Amniotic stem cell (primary cell): ENCODE results near the gene HERC3.
"Not testable (repeated sequence)": the region's sequence is repeated elsewhere in the genome, so short reads cannot be mapped to it uniquely, and the experiment has no call there.

Experiments
- DNase-seq: peaks from one replicate; lab custom pipeline; 2025; lab: John Stamatoyannopoulos, UW

The HERC3 gene

DNA sequence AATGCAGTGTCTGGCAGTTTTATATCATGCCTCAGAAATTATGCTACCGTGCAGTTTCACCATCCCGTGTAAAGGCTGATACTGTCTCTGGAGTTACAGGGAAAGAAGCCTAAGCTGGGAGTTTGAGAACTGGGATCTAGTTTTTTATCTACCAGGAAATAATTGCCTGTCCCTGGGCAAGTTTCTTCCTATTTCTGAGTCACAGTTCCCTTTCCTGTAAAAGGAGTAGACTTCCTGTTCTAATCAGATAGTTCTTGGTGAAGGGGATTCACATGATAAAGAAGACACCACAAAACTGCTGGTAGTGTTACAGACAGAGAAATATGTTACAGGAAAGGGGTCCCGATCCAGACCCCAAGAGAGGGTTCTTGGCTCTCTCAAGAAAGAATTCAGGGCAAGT is 17.1 kb downstream of the HERC3 start:
- DNase-seq, result no peak

DNA sequence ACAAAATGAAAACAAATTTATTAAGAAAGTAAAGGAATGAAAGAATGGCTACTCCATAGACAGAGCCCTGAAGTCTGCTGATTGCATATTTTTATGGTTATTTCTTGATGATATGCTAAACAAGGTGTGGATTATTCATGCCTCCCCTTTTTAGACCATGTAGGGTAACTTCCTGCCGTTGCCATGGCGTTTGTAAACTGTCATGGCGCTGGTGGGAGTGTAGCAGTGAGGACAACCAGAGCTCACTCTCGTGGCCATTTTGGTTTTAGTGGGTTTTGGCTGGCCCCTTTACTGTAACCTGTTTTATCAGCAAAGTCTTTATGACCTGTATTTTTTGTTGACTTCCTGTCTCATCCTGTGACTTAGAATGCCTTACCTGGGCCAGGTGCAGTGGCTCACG is 17.5 kb downstream of the HERC3 start:
- not testable (repeated sequence) for DNase-seq

DNA sequence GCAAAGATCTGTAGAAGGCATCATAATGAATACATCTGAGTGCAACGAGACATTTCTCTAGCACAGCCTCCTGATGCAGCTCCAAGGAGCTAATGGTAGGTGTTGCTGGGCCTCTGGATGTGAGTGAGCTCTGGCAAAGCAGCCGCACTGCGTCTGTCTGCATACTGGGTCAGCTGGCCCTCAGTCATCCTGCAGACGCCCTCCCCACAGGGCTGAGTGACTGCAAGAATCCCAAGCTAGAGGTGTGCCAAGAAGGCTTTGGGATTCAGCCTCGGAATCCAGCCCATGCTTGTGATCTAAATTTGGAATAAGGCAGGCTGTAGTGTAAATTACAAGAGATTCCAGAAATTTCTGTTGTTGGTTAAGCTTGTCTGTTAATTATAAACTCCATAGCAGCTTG is 18.5 kb downstream of the HERC3 start:
- DNase-seq, result no peak

DNA sequence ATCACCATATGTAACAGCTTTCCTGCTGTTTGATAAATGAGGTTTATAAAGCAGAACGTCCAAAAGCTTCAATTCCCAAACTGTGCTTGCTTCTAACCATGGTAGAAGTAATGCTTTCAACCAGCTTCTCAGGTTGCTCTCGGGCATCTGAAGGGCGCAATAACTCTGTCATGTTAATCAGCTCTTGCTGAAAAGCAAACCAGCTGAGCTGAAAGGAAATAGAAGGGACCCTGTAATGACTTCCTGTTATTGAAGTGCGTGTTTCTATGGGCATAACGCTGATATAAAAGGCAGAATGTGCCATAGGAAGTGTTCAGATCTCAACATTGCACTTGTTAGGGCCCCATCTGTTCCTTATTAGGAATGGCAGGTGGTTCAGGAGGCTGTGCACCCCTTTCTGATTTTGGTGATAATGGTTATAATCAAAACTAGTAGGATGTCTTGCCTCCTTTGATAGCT is 21.2 kb downstream of the HERC3 start:
- no peak for DNase-seq

GRCh38 chr4:88614058-88614457 is 21.8 kb downstream of the HERC3 start:
- no peak for DNase-seq

GRCh38 chr4:88616275-88617150 is 24.2 kb downstream of the HERC3 start:
- DNase-seq, result peak; percentile 52

DNA sequence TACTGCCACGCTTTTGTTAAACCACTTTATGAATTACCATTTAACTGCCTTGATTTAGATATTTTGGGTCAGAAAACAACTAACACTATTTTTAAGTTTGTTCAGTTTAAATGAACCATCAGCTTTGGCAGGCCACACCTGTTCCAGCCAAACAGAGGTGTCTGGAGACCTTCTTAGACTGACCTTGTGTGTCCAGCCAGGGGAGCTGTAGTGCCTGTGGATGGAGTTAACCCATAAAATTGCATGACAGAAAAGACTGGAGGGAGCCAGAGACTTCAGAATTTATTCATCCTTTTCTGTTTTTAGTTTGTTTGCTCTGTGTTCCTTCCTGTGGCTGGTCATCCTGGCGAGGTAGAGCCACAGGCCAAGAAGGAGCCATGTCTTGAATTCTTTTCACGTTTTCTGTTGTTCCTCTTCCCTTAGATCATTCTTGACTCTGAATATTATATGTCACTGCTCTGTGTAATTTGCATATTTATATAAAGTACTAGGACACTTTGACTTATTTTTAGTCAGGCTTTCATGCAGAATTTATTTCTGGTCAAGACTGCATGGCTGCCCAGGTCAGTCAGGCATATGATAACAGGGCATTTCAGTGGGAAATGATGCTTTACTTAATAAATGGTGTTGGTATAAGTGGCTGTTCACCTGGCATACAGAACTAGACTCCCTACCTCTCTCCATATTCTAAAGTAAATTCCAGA is 26.7 kb downstream of the HERC3 start:
- DNase-seq, result no peak

DNA sequence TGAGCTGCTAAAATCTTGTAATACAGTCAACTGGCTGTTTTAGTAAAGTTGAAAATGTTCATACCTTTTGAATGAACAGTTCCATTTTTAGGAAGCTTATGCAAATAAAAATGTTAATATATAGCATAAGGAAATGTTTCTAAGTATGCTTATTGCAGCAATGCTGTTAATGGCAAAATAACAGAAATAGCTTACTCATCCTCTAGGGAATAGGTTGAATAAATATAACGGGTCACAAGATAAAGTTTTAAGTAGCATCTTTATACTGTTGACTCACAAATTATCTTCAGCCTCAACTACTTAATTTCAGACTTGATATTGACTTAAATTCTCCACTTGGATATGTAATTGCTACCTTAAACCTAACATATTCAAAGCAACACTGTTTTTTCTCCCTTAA is 27.7 kb downstream of the HERC3 start:
- no peak for DNase-seq

GRCh38 chr4:88621763-88622327 is 29.6 kb downstream of the HERC3 start:
- DNase-seq, result no peak

- DNase-seq, result peak; percentile 80
Observed at GRCh38 chr4:88623097-88623496, 30.8 kb downstream of the HERC3 start.

DNA sequence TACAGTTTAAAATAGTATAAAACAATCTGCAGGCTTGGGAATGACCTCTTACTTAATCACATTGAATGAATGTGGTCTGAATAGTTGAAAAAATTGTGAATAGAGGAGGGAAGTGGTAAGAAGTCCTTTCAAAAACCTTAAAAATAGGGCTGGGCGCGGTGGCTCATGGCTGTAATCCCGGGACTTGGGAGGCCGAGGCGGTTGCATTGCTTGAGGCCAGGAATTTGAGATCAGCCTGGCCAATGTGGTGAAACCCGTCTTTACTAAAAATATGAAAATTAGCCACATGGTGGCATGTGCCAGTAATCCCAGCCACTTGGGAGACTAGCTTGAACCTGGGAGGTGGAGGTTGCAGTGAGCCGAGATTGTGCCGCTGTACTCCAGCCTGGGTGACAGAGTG is 36.5 kb downstream of the HERC3 start:
- no peak for DNase-seq

- no peak for DNase-seq
Observed at GRCh38 chr4:88629826-88630225, 37.5 kb downstream of the HERC3 start.

DNA sequence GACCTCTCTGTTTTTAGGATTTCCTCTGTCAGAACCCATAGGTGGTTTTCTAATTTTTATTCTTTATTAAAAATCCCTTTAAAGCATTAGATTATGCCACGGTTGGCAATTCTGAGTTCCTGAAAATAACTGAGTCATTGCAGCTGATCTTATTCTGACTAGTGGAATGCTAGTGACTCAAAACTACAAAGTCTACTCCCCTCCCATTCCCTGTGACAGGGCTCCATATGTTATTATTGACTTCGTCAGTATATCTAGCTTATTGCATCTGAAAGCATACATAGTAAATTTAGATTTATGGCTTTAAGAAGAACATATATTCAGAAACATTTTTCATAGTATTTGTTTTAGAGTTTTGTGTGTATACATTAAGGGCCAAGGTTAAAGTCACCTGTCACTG is 38.5 kb downstream of the HERC3 start:
- peak; percentile 18 for DNase-seq

DNA sequence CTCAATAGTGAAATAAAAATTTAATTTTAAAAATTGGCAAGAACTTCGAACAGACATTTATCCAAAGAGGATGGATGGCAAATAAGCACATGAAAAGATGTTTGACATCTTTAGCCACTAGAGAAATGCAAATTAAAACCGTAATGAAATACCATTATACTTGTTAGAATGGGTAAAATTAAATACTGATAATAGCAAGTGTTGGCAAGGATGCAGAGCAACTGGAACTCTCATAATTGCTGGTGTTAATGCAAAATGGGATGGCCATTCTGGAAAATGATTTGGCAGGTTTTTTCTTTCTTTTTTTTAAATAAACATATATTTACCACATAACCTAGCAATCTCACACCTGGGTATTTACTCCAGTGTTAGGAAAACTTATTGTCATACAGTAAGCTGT is 51.7 kb downstream of the HERC3 start:
- no peak for DNase-seq

DNA sequence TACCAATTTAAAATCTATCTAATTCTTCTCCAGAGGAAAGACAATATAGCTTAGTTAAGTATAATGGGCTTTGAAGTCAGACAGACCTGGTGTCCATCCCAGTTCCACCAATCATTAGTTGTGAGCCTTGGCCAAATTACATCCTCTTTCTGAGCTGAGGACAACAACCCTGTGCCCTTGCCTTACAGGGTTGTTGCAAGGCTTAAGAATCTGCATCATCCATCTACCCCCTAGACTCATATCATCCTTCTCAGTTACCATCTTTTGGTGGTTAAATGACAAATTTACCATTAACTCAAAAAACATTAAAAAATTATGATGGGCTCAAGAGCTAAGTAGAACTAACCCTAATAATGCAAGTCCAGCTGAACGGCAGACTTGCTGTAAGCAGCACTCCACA is 53.7 kb downstream of the HERC3 start:
- no peak for DNase-seq

DNA sequence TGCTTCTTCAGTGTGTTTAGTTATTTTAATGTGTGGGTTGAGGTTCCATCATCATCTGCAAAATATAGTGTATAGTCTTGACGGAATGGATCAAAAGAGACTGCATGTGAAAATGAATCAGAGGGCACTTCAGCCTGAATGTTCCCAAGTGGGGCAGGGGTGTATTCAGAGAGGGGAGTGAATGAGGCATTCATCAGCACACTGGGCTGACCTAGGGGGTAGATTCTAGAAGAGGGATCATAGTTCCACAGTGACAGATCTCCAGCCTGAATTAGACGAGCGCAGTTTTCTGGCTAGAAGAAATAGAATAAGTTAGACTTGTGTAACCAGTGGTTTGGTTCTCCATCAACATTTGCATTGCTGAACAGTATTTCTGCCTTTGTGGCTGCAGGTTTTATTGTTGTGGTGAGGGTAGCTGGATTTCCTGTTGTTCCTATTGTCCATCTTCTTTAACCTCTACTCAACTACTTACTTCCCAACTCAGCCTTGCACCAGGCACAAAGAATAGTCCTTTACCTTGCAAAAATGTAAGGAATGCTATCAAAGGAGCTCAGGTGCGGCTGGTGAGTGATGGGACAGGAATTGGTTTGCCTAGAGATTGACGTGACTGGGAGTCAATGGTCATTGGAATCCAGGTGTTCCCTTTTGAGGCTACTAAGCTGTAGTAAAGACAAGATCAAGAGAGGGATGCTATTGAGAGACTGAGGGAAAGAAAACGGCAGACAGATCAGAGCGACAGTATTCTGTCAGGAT is 54.4 kb downstream of the HERC3 start:
- no peak for DNase-seq

- no peak for DNase-seq
Observed at GRCh38 chr4:88649716-88650115, 57.4 kb downstream of the HERC3 start.

DNA sequence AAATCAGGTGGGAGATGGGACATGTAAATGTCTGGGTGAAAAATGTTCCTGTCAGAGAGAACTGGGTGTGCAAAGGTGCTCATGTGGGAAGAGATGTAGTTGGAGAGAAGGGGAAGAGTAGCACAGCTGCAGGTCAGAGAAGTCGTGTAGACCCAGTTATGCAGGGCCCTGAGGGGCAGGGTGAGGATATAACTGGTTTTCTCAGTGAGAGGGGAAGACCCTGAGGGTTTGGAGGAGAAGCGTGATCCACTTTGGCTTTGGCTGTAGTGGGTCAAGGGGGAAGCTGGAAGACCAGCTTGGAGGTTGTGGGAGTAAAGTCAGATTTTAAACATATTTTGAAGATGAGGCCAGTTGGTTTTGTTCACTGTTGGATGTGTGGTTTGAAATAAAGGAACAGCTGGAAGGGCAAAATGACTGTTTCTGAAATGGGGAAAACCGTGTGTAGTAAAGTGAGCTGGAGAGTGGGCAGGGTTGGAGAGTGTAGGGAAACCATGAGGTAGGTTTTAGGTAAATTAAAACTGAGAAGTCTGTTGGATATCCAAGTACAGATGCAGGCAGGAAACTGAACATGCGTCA is 61.2 kb downstream of the HERC3 start:
- no peak for DNase-seq

GRCh38 chr4:88655226-88655625 is 62.9 kb downstream of the HERC3 start:
- DNase-seq, result no peak

- peak; percentile 45 for DNase-seq
Observed at GRCh38 chr4:88659055-88659889, 67.0 kb downstream of the HERC3 start.

DNA sequence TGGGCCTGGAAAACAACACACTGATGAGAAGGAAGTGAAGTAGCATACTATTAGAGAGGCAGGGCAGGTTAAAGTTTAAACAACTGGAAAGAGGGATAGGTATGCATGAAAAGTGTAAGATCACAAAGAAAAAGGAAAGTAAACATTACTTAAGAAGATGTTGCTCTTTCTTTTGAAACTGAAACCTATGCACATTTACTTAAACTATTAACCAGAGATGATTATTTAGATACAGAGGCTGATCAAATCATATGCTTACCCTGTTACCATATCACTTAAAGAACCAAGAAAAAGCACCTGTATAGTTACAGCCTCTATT is 67.6 kb downstream of the HERC3 start:
- DNase-seq, result no peak
